Renal pelvis (tissue), 4 donors: ENCODE measurements around the gene NEDD4L. TPM values are rescaled to one million over a fixed set of nuclear protein-coding genes. Genes with fewer than 3 reads are reported as not detected.

Experiments
- DNase-seq: peaks from one replicate; pipeline ENCODE4 v3.0.0-alpha.2; 2013
- polyA plus RNA-seq, 3 donors: library from polyadenylated mRNA; unstranded; fragments of 120-200 nt; gene quantifications; one replicate each; pipeline ENCODE4 v1.2.1, GENCODE V29; 2013; ENCODE audit not compliant: insufficient read length in 3 of 3

NEDD4L gene
- polyA plus RNA-seq, 3 donors: 103 to 179 (median 152) TPM

- DNase-seq: no peak
Measured at GRCh38 chr18:58394046-58394445, 350.0 kb downstream of the NEDD4L start.

- no peak for DNase-seq
Measured at GRCh38 chr18:58394602-58395425, 350.8 kb downstream of the NEDD4L start.

- no peak for DNase-seq
Measured at GRCh38 chr18:58396144-58396543, 352.1 kb downstream of the NEDD4L start.

- DNase-seq: no peak
Measured at GRCh38 chr18:58396966-58397365, 352.9 kb downstream of the NEDD4L start.

GRCh38 chr18:58397385-58398132, 353.5 kb downstream of the NEDD4L start:
- no peak for DNase-seq

GRCh38 chr18:58398648-58399398, 354.8 kb downstream of the NEDD4L start:
- no peak for DNase-seq

GRCh38 chr18:58400331-58400870, 356.4 kb downstream of the NEDD4L start:
- no peak for DNase-seq

GRCh38 chr18:58401191-58401590, 357.2 kb downstream of the NEDD4L start:
- DNase-seq: no peak

GRCh38 chr18:58402247-58402646, 358.2 kb downstream of the NEDD4L start:
- no peak for DNase-seq

GRCh38 chr18:58402951-58403702, 359.1 kb downstream of the NEDD4L start:
- DNase-seq: no peak

- no peak for DNase-seq
Measured at GRCh38 chr18:58403799-58404455, 359.9 kb downstream of the NEDD4L start.

- DNase-seq: no peak
Measured at GRCh38 chr18:58405107-58405898, 361.3 kb downstream of the NEDD4L start.

GRCh38 chr18:58407263-58407648, 363.2 kb downstream of the NEDD4L start:
- no peak for DNase-seq

- DNase-seq: no peak
Measured at GRCh38 chr18:58407649-58408407, 363.8 kb downstream of the NEDD4L start.

- no peak for DNase-seq
Measured at GRCh38 chr18:58408665-58409064, 364.6 kb downstream of the NEDD4L start.

GRCh38 chr18:58409802-58410445, 365.9 kb downstream of the NEDD4L start:
- no peak for DNase-seq

- DNase-seq: no peak
Measured at GRCh38 chr18:58411323-58411722, 367.3 kb downstream of the NEDD4L start.

- DNase-seq: no peak
Measured at GRCh38 chr18:58412844-58413666, 369.0 kb downstream of the NEDD4L start.
